Ishikawa (cell line): Measurements from ENCODE around the gene OR2S2.

Experiments used
- CEBPB ChIP-seq: IDR thresholded peaks from 2 replicates; pipeline ENCODE4 v1.6.1; 2012
- CREB1 ChIP-seq: IDR thresholded peaks from 2 replicates; pipeline ENCODE4 v1.6.1; 2012; ENCODE audit warnings: low read depth
- EGR1 ChIP-seq: IDR thresholded peaks from 2 replicates; pipeline ENCODE4 v1.6.1; 2012
- EP300 ChIP-seq: IDR thresholded peaks from 2 replicates; pipeline ENCODE4 v1.6.1; 2012; ENCODE audit warnings: borderline replicate concordance
- MAX ChIP-seq: IDR thresholded peaks from 2 replicates; pipeline ENCODE4 v1.6.1; 2012
- RAD21 ChIP-seq: IDR thresholded peaks from 2 replicates; pipeline ENCODE4 v1.6.1; 2012; ENCODE audit warnings: low read depth
- TAF1 ChIP-seq: IDR thresholded peaks from 2 replicates; pipeline ENCODE4 v1.6.1; 2012; ENCODE audit warnings: low read depth, mild to moderate bottlenecking
- TEAD4 ChIP-seq: IDR thresholded peaks from 2 replicates; pipeline ENCODE4 v1.6.1; 2012
- YY1 ChIP-seq: IDR thresholded peaks from 2 replicates; pipeline ENCODE4 v1.6.1; 2012; ENCODE audit warnings: low read depth
- ZBTB7A ChIP-seq: IDR thresholded peaks from 2 replicates; pipeline ENCODE4 v1.6.1; 2012; ENCODE audit warnings: low read depth
- TF ChIP-seq, protein P1 (sequence below): IDR thresholded peaks from 2 replicates; pipeline ENCODE4 v1.6.1; 2012; ENCODE audit warnings: low read depth, mild to moderate bottlenecking

GRCh38 chr9:35967042-35967441 lies 9.1 kb upstream of the OR2S2 start:
- TF ChIP-seq YY1 (no peak), RAD21 (no peak), MAX (no peak), TAF1 (no peak), TEAD4 (no peak), CEBPB (no peak), EP300 (no peak), EGR1 (no peak), CREB1 (no peak), ZBTB7A (no peak)
- TF ChIP-seq, protein P1, sequence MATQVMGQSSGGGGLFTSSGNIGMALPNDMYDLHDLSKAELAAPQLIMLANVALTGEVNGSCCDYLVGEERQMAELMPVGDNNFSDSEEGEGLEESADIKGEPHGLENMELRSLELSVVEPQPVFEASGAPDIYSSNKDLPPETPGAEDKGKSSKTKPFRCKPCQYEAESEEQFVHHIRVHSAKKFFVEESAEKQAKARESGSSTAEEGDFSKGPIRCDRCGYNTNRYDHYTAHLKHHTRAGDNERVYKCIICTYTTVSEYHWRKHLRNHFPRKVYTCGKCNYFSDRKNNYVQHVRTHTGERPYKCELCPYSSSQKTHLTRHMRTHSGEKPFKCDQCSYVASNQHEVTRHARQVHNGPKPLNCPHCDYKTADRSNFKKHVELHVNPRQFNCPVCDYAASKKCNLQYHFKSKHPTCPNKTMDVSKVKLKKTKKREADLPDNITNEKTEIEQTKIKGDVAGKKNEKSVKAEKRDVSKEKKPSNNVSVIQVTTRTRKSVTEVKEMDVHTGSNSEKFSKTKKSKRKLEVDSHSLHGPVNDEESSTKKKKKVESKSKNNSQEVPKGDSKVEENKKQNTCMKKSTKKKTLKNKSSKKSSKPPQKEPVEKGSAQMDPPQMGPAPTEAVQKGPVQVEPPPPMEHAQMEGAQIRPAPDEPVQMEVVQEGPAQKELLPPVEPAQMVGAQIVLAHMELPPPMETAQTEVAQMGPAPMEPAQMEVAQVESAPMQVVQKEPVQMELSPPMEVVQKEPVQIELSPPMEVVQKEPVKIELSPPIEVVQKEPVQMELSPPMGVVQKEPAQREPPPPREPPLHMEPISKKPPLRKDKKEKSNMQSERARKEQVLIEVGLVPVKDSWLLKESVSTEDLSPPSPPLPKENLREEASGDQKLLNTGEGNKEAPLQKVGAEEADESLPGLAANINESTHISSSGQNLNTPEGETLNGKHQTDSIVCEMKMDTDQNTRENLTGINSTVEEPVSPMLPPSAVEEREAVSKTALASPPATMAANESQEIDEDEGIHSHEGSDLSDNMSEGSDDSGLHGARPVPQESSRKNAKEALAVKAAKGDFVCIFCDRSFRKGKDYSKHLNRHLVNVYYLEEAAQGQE, result no peak
